Myocyte (in vitro differentiated cells): Measurements from ENCODE around the gene C1GALT1C1L. TPM values are rescaled to one million over a fixed set of nuclear protein-coding genes. Genes with fewer than 3 reads are reported as not detected.
"Not testable (repeated sequence)": the region's sequence is repeated elsewhere in the genome, so short reads cannot be mapped to it uniquely, and the experiment has no call there.

ENCODE experiments used
- DNase-seq: peaks from one replicate; pipeline ENCODE4 v3.0.0-alpha.2; 2012; ENCODE audit warnings: low read depth
- polyA plus RNA-seq: library from polyadenylated mRNA; unstranded; fragments of >200 nt; gene quantifications from one replicate; pipeline ENCODE4 v1.2.1, GENCODE V29; 2012; ENCODE audit warnings: missing spikeins
- total RNA-seq: library from RNA; depleted of rRNA; stranded (reverse); fragments of >200 nt; gene quantifications from 2 replicates; pipeline ENCODE4 v1.2.3, GENCODE V29; 2014

Gene C1GALT1C1L
- 0.24 TPM in 1 of 2 replicates, not detected in the other for total RNA-seq
- polyA plus RNA-seq = 0.10 TPM

DNA sequence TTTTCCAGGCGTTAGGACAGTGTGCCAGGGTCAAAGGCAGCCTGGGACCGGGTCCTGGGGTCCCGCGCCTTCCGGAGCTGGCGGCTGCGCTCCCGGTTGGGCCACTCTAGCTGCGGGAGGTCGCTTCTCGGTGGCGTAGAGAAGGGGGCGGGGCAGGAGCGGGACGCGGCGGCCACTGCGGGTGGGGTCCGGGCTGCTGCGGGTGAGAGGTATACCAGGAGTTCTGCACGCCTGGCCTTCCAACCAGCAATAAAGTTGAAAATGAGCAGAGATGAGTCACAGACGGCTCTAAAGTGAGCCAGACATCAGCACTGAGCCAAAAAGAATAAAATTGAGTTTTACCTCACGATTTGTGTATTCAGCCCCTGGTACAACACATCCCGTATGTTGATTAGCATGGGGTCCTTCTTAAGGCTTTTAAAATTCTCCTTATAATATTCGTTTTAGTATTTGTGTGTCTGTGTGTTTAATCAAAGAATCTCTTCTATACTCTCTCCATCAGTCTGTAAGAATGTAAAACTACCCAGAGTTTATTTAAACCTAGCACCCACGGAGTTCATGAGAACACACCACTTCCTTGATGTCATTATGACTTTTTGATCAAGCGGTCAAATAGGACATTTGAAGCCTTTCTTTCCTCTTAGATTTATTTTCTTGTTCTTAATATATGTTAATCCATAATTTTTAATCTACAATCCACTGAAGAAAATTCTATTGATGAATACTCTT is at the start of gene C1GALT1C1L:
Gene C1GALT1C1L (minus strand): TSS at position 108 of the 729 bp plus-strand sequence. CDS start 107 bp downstream, at position 1.
- peak; percentile 37 for DNase-seq

DNA sequence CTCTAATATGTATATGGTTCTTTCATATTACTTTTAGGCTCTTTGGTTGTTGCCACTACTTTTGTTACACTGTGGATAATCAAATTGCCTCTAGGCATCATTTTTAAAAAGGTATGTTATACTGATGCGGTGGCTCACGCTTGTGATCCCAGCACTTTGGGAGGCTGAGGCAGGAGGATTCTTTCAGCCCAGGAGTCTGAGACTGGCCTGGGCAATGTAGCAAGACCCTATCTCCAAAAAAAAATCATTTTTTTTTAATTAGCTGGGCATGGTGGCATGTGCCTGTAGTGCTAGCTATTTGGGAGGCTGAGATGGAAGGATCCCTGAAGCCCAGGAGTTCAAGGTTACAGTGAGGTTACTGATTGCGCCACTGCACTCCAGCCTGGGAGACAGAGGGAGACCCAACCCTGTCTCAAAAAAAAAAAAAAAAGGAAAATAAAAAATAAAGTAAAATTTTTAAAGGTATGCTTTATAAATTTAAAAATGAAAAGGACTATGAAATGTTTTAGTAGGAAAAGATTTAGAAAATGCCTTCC is 49.5 kb upstream of the C1GALT1C1L start:
- DNase-seq = no peak

DNA sequence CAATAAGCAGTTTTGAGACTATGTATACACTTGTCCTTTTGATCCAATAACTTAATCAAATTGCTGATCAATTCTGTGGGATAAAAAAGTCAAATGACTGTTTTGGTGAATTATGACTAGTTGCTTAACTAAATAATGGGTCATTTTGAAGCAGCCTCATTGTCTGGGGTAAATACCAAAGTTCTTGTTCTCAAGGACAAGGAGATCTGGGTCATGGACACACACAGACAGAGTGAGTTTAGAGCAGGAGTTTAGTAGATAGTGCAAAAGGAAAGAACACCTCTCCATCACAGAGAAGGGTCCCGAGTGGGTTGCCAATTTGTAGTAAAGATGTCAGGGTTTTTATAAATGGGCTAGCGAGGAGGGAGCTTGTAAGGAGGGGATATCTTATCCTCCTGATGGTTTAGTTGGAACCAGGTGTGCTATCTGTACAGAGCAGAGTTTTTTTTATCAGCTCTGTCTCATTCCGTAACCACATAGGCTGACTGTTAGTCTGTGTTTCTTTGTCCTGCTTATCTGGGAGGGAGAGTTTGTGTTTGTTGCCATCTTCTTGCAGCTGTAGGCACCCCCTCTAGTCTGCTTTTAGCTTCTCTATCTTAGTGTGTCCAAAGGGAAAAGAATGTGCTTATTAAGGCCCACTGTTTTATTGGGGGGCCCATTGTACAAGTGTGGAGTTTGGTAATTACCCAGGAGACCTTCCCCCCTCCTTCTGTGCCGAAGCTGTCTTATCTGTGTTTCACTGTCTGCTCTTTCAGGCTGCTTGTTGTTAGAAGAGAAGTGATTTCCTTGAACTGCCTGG is 48.7 kb upstream of the C1GALT1C1L start:
- DNase-seq = no peak

- DNase-seq = no peak
Observed at GRCh38 chr2:43718530-43719124, 42.4 kb upstream of the C1GALT1C1L start.

- DNase-seq = no peak
Observed at GRCh38 chr2:43717322-43717721, 41.1 kb upstream of the C1GALT1C1L start.

DNA sequence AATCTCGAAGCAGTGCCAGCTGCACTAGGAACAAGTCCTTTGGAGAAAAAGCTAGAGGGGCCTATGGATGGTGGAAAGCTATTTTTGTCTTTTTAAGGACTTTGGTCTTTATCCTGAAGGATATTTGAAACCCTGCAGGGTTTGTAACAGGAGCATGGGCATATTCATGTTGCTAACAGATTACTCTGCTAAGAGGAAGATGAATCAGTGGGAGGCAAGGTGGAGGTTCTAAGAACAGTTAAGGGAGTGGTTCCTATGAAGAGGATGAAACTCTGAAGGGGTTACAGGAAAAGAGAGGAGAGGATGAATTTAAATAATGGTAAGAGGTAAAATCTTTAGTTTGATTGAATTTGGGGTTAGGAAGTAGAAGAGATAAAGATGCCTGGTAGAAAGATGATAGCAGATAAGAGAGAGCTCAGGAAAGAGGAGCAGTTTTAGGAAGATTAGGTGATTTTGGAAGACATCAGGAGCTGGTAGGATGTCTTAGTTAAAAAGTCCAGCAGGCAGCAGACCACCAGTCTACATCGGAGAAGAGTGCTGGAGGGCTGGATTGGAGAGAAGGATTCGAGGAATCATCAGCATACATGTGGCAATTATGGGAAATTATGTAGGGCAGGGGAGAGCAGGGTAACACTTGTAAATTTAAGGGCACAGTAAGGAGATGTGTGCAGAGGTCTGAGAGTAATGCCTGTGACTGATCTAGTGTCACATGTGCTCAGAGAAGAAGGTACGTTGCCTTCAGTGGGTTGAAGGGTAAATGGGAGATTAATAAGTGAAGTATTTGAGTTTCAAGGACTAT is 39.3 kb upstream of the C1GALT1C1L start:
- no peak for DNase-seq

GRCh38 chr2:43714164-43714563 is 37.9 kb upstream of the C1GALT1C1L start:
- DNase-seq = no peak

DNA sequence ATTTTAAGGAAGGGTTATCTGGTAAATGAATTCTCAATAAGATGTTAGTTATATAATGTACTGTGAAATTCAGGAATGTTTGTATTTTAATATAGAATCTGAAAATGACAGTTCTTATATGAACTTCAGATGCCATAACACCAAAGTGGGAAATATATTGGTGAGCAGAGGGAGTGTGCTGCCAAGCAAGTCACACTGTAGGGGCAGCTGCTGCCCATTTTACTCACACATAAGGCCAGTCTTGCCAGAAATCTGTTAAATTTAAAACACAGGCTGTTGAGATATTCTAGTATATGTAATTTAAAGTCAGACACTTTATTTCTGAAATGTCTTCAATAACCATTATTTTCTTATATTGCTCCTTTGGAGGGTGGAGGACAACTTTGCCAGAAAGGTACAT is 34.6 kb upstream of the C1GALT1C1L start:
- DNase-seq = no peak

DNA sequence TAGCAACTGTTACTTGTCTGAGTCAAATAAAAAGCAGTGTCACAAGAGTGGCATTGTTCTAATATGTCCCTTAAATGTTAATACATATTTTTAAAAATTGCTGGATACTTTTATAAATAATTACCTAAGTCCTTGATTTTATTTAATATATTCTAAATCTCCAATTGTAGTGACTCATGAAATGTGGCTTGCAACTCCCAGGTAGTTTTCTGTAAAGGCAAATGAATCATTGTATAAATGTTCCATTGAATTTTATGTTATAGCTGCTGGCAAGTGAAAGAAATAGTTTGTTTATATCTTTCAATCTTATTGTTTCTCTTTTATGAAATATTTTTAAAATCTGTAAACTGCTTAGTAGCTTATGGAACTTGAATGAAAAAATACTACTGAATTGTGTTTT is 32.7 kb upstream of the C1GALT1C1L start:
- no peak for DNase-seq

GRCh38 chr2:43708178-43708577 is 31.9 kb upstream of the C1GALT1C1L start:
- no peak for DNase-seq

DNA sequence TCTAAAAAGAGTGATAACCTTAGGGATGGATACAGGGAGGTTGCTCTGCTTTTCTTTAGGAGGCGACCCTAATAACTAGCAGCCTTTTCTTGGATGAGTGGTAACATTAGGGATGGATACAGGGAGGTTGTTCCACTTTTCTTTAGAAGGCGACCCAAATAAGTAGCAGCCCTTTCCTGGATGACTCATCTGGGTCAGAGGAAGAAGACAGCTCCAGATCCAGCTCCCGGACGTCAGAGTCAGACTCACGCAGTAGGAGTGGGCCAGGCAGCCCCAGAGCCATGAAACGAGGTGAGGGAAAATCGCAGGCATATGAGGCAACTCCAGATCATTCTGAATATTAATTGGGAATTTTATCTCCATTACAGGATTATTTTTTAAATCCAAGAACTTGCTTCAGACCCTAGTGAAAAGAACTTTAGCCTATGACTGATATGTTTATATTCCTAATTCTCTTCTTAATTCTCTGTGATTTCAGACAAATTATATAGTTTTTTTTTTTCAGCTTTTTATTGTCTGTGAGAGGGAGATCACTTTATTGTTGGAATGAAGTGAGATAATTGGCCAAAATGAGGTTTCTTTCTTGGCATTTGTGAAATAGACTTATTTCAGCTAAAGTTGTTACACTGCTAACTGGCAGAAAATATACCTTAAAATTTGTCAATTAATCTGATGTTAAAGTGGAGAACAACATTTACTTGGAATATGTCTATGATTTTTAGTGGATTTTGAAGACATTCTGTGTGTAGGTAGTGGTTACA is 31.2 kb upstream of the C1GALT1C1L start:
- DNase-seq = peak; percentile 17

DNA sequence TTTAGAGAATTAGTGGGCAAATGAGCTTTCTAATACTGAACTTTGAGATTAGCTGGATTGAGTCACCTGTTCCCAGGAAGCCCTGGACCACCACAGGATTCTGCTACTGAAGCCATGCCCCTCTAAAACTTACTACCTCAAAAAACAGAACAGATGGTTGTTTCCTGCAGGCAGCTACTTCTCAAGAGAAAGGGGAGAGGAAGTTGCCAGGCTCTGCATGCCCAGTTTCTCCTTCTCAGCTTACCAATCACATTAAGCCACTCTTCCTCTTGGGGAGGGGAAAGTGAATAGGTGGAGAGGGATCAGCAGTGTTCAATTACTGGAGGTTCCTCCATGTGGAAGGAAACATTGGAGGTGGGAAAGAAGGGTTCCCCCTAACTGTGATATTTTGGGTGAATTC is 24.9 kb upstream of the C1GALT1C1L start:
- DNase-seq = no peak

GRCh38 chr2:43699761-43700160 is 23.5 kb upstream of the C1GALT1C1L start:
- no peak for DNase-seq

- DNase-seq = not testable (repeated sequence)
Observed at GRCh38 chr2:43698140-43698539, 21.9 kb upstream of the C1GALT1C1L start.

GRCh38 chr2:43692428-43692994 is 16.3 kb upstream of the C1GALT1C1L start:
- no peak for DNase-seq

- no peak for DNase-seq
Observed at GRCh38 chr2:43689999-43690398, 13.8 kb upstream of the C1GALT1C1L start.

- DNase-seq = no peak
Observed at GRCh38 chr2:43685357-43685756, 9.1 kb upstream of the C1GALT1C1L start.

GRCh38 chr2:43677783-43678182 is 1.6 kb upstream of the C1GALT1C1L start:
- not testable (repeated sequence) for DNase-seq

DNA sequence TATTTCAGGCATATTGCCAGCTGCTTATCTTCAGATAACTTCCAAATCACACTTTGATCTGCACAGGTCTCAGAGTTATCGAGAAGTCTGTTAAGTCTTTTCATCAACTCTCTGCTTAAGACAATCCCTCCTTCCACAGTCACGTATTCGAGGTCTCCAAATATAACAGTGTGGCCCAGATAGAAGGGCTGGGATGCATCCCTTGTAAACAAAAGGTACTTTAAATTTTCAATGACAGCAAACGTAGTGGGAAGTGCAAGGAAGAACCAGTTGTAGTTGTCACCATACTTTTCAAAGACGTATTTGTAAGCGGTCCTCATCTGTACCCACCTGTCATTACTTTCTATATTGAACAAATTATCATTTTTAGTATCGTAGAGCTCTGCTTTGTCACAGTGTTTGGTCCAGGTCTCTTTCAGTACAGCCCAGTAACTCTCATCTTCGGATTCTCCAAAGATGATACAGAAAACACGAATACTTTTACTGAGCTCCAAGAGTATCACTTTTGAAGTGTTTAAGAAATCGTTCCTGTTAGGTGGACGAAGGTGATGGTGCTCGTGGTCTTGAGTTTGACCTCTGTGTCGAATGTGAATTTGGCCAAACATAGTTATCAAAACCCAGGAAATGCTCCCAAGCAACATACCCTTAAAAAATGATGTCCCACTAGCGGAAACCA is 445 bp downstream of the C1GALT1C1L start:
- DNase-seq = no peak
